IMR-90 (cell line): ENCODE measurements around the gene OTUB2. TPM values are rescaled to one million over a fixed set of nuclear protein-coding genes. Genes with fewer than 3 reads are reported as not detected.

Experiments used
- ATAC-seq: fragments of 200-7000 bp; cut with Tn5 transposase; 2 replicates; pipeline ENCODE4 v1.9.1; 2020; ENCODE audit warnings: low read depth, mild to moderate bottlenecking, moderate library complexity
- BruUV-seq: library from RNA; stranded (reverse); fragments of 400-500 nt; replicated peaks from 2 replicates; lab custom pipeline; 2021; lab: Mats Ljungman, UMichigan
- CTCF ChIA-PET: fragments of 300-600 bp; formaldehyde crosslinking; extraction: SDS; loops from one replicate; lab custom pipeline; 2021; ENCODE audit warnings: antibody characterized with exemption; lab: Yijun Ruan, JAX
- POLR2A ChIA-PET: fragments of 300-600 bp; sonication (Branson Sonifier 250); formaldehyde crosslinking; loops from one replicate; lab custom pipeline; 2022; ENCODE audit warnings: antibody characterized with exemption; ENCODE audit not compliant: unreplicated experiment; lab: Charles Lee
- DNase-seq: peaks from one replicate; pipeline ENCODE4 v3.0.0; 2013
- H2AFZ ChIP-seq: replicated peaks from 2 replicates; pipeline ENCODE3; 2013; ENCODE audit warnings: low read length, mild to moderate bottlenecking; ENCODE audit not compliant: poor library complexity
- H2AK5ac ChIP-seq: 2 replicates; pipeline ENCODE4 v1.6.1; 2013; ENCODE audit warnings: low read depth, low read length, inconsistent platforms
- H2AK9ac ChIP-seq: replicated peaks from 2 replicates; pipeline ENCODE3; 2013; ENCODE audit warnings: mild to moderate bottlenecking, low read depth, low read length, moderate library complexity; ENCODE audit not compliant: poor library complexity
- H2BK120ac ChIP-seq: 2 replicates; pipeline ENCODE4 v1.6.1; 2013; ENCODE audit warnings: low read depth, low read length, inconsistent platforms
- H2BK15ac ChIP-seq: 3 replicates; pipeline ENCODE4 v1.6.1; 2013; ENCODE audit warnings: low read depth, low read length, inconsistent platforms
- H2BK20ac ChIP-seq: 2 replicates; pipeline ENCODE4 v1.6.1; 2013; ENCODE audit warnings: low read depth, mild to moderate bottlenecking, inconsistent platforms, low read length, moderate library complexity
- H2BK5ac ChIP-seq: 2 replicates; pipeline ENCODE4 v1.6.1; 2013; ENCODE audit warnings: mild to moderate bottlenecking, low read depth, low read length, inconsistent platforms; ENCODE audit not compliant: poor library complexity, severe bottlenecking
- H3K14ac ChIP-seq: replicated peaks from 2 replicates; pipeline ENCODE4 v1.6.1; 2013; ENCODE audit warnings: low read depth, low read length, inconsistent platforms
- H3K18ac ChIP-seq: 2 replicates; pipeline ENCODE4 v1.6.1; 2013; ENCODE audit warnings: low read depth, low read length, control low read depth
- H3K23ac ChIP-seq: 2 replicates; pipeline ENCODE4 v1.6.1; 2013; ENCODE audit warnings: low read depth, low read length, inconsistent platforms
- H3K27ac ChIP-seq: 2 replicates; pipeline ENCODE4 v1.5.1; 2013; ENCODE audit warnings: mild to moderate bottlenecking, control low read depth, low read length; ENCODE audit not compliant: insufficient read depth
- H3K27me3 ChIP-seq: 2 replicates; pipeline ENCODE4 v1.6.1; 2013; ENCODE audit warnings: low read length; ENCODE audit not compliant: control insufficient read depth, insufficient read depth
- H3K36me3 ChIP-seq: 2 replicates; pipeline ENCODE4 v1.6.1; 2013; ENCODE audit warnings: low read length, mixed read lengths; ENCODE audit not compliant: control insufficient read depth, insufficient read depth
- H3K4ac ChIP-seq: 2 replicates; pipeline ENCODE4 v1.6.1; 2013; ENCODE audit warnings: low read depth, low read length, inconsistent platforms
- H3K4me1 ChIP-seq: 2 replicates; pipeline ENCODE4 v1.6.1; 2013; ENCODE audit warnings: low read length, mixed read lengths; ENCODE audit not compliant: control insufficient read depth, insufficient read depth
- H3K4me2 ChIP-seq: 2 replicates; pipeline ENCODE4 v1.6.1; 2013; ENCODE audit warnings: low read depth, mild to moderate bottlenecking, control low read depth, low read length, moderate library complexity
- H3K4me3 ChIP-seq: 2 replicates; pipeline ENCODE4 v1.5.1; 2013; ENCODE audit warnings: low read depth, mild to moderate bottlenecking, control low read depth, low read length, moderate library complexity; ENCODE audit not compliant: insufficient read depth
- H3K56ac ChIP-seq: 2 replicates; pipeline ENCODE4 v1.6.1; 2013; ENCODE audit warnings: low read length, inconsistent platforms; ENCODE audit not compliant: insufficient read depth; ENCODE audit errors: extremely low read depth
- H3K79me1 ChIP-seq, 2 experiments: 2 replicates each; pipeline ENCODE4 v1.6.1; 2013; ENCODE audit warnings: low read length in 2 of 2, inconsistent platforms in 1 of 2, low read depth in 1 of 2
- H3K9ac ChIP-seq: 2 replicates; pipeline ENCODE4 v1.6.1; 2013; ENCODE audit warnings: low read depth, low read length, control low read depth
- H3K9me1 ChIP-seq: 2 replicates; pipeline ENCODE4 v1.6.1; 2013; ENCODE audit warnings: low read length, inconsistent platforms; ENCODE audit not compliant: insufficient read depth
- H3K9me3 ChIP-seq: 2 replicates; pipeline ENCODE4 v1.6.1; 2013; ENCODE audit warnings: low read length; ENCODE audit not compliant: control insufficient read depth, insufficient read depth
- H4K20me1 ChIP-seq: 2 replicates; pipeline ENCODE4 v1.6.1; 2013; ENCODE audit warnings: low read length, inconsistent platforms; ENCODE audit not compliant: insufficient read depth
- H4K5ac ChIP-seq: 2 replicates; pipeline ENCODE4 v1.6.1; 2013; ENCODE audit warnings: mild to moderate bottlenecking, low read depth, low read length, control low read depth
- H4K8ac ChIP-seq, 2 experiments: 2 replicates each; pipeline ENCODE4 v1.6.1; 2013; ENCODE audit warnings: low read depth in 2 of 2, low read length in 2 of 2, control low read depth in 1 of 2, inconsistent platforms in 1 of 2
- H4K91ac ChIP-seq: 2 replicates; pipeline ENCODE4 v1.6.1; 2013; ENCODE audit warnings: low read depth, low read length, inconsistent platforms; ENCODE audit not compliant: insufficient read depth
- BHLHE40 ChIP-seq: fragments of 150-350 bp; IDR thresholded peaks from 2 replicates; pipeline ENCODE4 v1.6.1; 2016; ENCODE audit warnings: mild to moderate bottlenecking, low read depth, low read length
- CEBPB ChIP-seq: IDR thresholded peaks from 2 replicates; pipeline ENCODE4 v1.6.1; 2012; ENCODE audit warnings: low read depth, low read length, improper control_type of control experiment
- CHD1 ChIP-seq: IDR thresholded peaks from 2 replicates; pipeline ENCODE4 v1.6.1; 2012; ENCODE audit warnings: low read depth, low read length, improper control_type of control experiment
- FOS ChIP-seq: fragments of 150-350 bp; IDR thresholded peaks from 2 replicates; pipeline ENCODE4 v1.6.1; 2016; ENCODE audit warnings: low read depth, low read length
- MAFK ChIP-seq: IDR thresholded peaks from 2 replicates; pipeline ENCODE4 v1.6.1; 2012; ENCODE audit warnings: low read depth, low read length, improper control_type of control experiment
- MAZ ChIP-seq: IDR thresholded peaks from 2 replicates; pipeline ENCODE4 v1.6.1; 2012; ENCODE audit warnings: low read depth, mild to moderate bottlenecking, low read length, improper control_type of control experiment, moderate library complexity, borderline replicate concordance
- MXI1 ChIP-seq: IDR thresholded peaks from 2 replicates; pipeline ENCODE4 v1.6.1; 2012; ENCODE audit warnings: low read depth, mild to moderate bottlenecking, low read length, moderate library complexity, borderline replicate concordance
- NFE2L2 ChIP-seq: fragments of 150-350 bp; IDR thresholded peaks from 2 replicates; pipeline ENCODE4 v1.6.1; 2016; ENCODE audit warnings: low read depth, mild to moderate bottlenecking, low read length
- POLR2A ChIP-seq: IDR thresholded peaks from 2 replicates; pipeline ENCODE4 v1.6.1; 2012; ENCODE audit warnings: mild to moderate bottlenecking, low read depth, low read length
- RAD21 ChIP-seq: IDR thresholded peaks from 2 replicates; pipeline ENCODE4 v1.6.1; 2012; ENCODE audit warnings: low read length, improper control_type of control experiment
- RCOR1 ChIP-seq: IDR thresholded peaks from 2 replicates; pipeline ENCODE4 v1.6.1; 2012; ENCODE audit warnings: mild to moderate bottlenecking, low read length, improper control_type of control experiment; ENCODE audit not compliant: insufficient replicate concordance
- RFX5 ChIP-seq: IDR thresholded peaks from 2 replicates; pipeline ENCODE4 v1.8.0; 2012; ENCODE audit warnings: low read depth, mild to moderate bottlenecking, low read length, moderate library complexity
- SMC3 ChIP-seq: fragments of 150-350 bp; IDR thresholded peaks from 2 replicates; pipeline ENCODE4 v1.6.1; 2016; ENCODE audit warnings: low read depth, mild to moderate bottlenecking, antibody characterized with exemption, low read length, moderate library complexity
- WGBS, 2 experiments: methylation state at CpG; one replicate each; pipeline versions ENCODE4 v1.1.5 to v1.1.7; 2013; ENCODE audit warnings: missing lambda C conversion rate in 2 of 2; ENCODE audit not compliant: insufficient read length in 1 of 2; ENCODE audit errors: extremely low coverage in 2 of 2; 5-methylcytosine and 5-hydroxymethylcytosine counted together
- dilution Hi-C: fragments of 300-500 bp; cut with HindIII; formaldehyde crosslinking; loops from one replicate; pipeline ENCODE4 v1.14.3; 2018; ENCODE audit warnings: low sequenced_read_pairs; ENCODE audit not compliant: unreplicated experiment
- in situ Hi-C: fragments of 300-500 bp; cut with MboI; formaldehyde crosslinking; loops from 3 replicates; pipeline ENCODE4 v1.14.3; 2019; ENCODE audit warnings: low sequenced_read_pairs, inconsistent platforms, mixed read lengths
- intact Hi-C: fragments of 100-400 bp; cut with micrococcal nuclease; formaldehyde crosslinking; loops from 2 replicates; pipeline ENCODE4 v1.10.0; 2022
- polyA plus RNA-seq, 3 experiments: library from polyadenylated mRNA; depleted of rRNA; stranded (reverse); fragments of >200 nt; gene quantifications; 2 replicates each; pipeline ENCODE4 v1.2.3, GENCODE V29; 2012; ENCODE audit warnings: low replicate concordance in 1 of 3
- total RNA-seq: library from RNA; depleted of rRNA; stranded (reverse); fragments of >200 nt; gene quantifications from 2 replicates; pipeline ENCODE4 v1.2.3, GENCODE V29; 2012
- TF ChIP-seq, protein P1 (sequence below): conservative IDR thresholded peaks from 2 replicates; pipeline ENCODE4 v1.5.1; 2012; ENCODE audit warnings: mild to moderate bottlenecking, low read depth, low read length, improper control_type of control experiment
- TF ChIP-seq, protein P2 (sequence below): fragments of 150-350 bp; IDR thresholded peaks from 2 replicates; pipeline ENCODE4 v1.6.1; 2017; ENCODE audit warnings: mild to moderate bottlenecking, antibody characterized with exemption, low read length, low read depth
- TF ChIP-seq, protein P3 (sequence below): fragments of 150-350 bp; IDR thresholded peaks from 2 replicates; pipeline ENCODE4 v1.6.1; 2016; ENCODE audit warnings: low read depth, mild to moderate bottlenecking, low read length, moderate library complexity, borderline replicate concordance

The OTUB2 gene
- total and polyA plus RNA-seq, 2 of the 4 experiments (the other 2 are of a cell fraction), result 1.1 to 2.5 TPM

DNA sequence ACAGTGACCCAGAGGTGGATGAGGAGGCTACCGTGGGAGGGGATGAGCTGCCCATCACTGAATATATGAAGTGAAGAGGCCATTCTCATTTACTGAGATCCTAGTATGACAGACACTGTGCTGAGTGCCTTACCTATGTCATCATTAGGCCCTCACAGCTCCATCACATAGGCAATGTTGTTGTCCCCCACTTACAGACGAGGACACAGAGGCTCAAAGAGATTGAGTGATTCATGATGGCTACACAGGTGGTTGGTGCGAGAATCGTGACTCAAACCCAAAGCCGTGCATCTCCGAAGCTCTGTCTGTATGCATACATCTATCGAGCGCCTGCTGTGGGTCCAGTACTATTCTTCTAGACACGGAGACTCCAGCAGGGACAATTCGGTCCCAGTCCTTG, 34.9 kb upstream of the OTUB2 start:
- Histone ChIP-seq H3K27ac (no peak overlapping the region), H2BK5ac (no peak overlapping the region), H3K79me1 (no peaks in the 10 kb centered on the region), H4K5ac (no peak overlapping the region), H3K4ac (no peak overlapping the region; the same call in 1 of the 2 replicates), H4K20me1 (no peaks in the 10 kb centered on the region), H2BK15ac (no peak overlapping the region), H2BK120ac (no peak overlapping the region), H3K4me1 (peaks cover 13% of the 10 kb centered on the region), H3K14ac (no peak overlapping the region), H3K18ac (no peak overlapping the region), H2AK5ac (no peak overlapping the region), H2AK9ac (no peak overlapping the region), H4K8ac (no peak overlapping the region), H3K9me1 (no peaks in the 10 kb centered on the region; the same call in 1 of the 2 replicates), H3K36me3 (no peaks in the 10 kb centered on the region), H2AFZ (no peak overlapping the region), H3K23ac (no peak overlapping the region), H3K4me3 (no peak overlapping the region), H3K56ac (no peak overlapping the region), H3K9ac (no peak overlapping the region), H3K27me3 (peaks cover 5% of the 10 kb centered on the region; the same call in 1 of the 2 replicates), H3K9me3 (no peaks in the 10 kb centered on the region), H2BK20ac (no peak overlapping the region), H4K91ac (no peak overlapping the region), H3K4me2 (no peak overlapping the region)
- ChIA-PET CTCF (interaction anchor here (1.4 to 1.7 kb wide), 2 partner anchors 50 to 51 kb away, joined by 3 to 7 read pairs; no protein-coding TSS in a partner anchor), POLR2A (no interaction called here)
- in situ Hi-C loops, result no loop called here
- DNase-seq (no peak), ATAC-seq (no peak)
- dilution Hi-C loops, result no loop called here
- intact Hi-C loops, result no loop called here
- TF ChIP-seq FOS (no peak), POLR2A (no peak), MAZ (no peak), CHD1 (no peak), NFE2L2 (no peak), BHLHE40 (no peak), SMC3 (no peak), MXI1 (no peak), RAD21 (no peak), MAFK (no peak), RFX5 (no peak), CEBPB (no peak), RCOR1 (no peak)
- TF ChIP-seq, protein P1, sequence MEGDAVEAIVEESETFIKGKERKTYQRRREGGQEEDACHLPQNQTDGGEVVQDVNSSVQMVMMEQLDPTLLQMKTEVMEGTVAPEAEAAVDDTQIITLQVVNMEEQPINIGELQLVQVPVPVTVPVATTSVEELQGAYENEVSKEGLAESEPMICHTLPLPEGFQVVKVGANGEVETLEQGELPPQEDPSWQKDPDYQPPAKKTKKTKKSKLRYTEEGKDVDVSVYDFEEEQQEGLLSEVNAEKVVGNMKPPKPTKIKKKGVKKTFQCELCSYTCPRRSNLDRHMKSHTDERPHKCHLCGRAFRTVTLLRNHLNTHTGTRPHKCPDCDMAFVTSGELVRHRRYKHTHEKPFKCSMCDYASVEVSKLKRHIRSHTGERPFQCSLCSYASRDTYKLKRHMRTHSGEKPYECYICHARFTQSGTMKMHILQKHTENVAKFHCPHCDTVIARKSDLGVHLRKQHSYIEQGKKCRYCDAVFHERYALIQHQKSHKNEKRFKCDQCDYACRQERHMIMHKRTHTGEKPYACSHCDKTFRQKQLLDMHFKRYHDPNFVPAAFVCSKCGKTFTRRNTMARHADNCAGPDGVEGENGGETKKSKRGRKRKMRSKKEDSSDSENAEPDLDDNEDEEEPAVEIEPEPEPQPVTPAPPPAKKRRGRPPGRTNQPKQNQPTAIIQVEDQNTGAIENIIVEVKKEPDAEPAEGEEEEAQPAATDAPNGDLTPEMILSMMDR, result no peak
- TF ChIP-seq, protein P2, sequence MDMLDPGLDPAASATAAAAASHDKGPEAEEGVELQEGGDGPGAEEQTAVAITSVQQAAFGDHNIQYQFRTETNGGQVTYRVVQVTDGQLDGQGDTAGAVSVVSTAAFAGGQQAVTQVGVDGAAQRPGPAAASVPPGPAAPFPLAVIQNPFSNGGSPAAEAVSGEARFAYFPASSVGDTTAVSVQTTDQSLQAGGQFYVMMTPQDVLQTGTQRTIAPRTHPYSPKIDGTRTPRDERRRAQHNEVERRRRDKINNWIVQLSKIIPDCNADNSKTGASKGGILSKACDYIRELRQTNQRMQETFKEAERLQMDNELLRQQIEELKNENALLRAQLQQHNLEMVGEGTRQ, result no peak
- TF ChIP-seq, protein P3, sequence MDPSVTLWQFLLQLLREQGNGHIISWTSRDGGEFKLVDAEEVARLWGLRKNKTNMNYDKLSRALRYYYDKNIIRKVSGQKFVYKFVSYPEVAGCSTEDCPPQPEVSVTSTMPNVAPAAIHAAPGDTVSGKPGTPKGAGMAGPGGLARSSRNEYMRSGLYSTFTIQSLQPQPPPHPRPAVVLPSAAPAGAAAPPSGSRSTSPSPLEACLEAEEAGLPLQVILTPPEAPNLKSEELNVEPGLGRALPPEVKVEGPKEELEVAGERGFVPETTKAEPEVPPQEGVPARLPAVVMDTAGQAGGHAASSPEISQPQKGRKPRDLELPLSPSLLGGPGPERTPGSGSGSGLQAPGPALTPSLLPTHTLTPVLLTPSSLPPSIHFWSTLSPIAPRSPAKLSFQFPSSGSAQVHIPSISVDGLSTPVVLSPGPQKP, result no peak
- BruUV-seq, result no TSS peak
- WGBS, 2 experiments, result 77% methylated on average over 9 of the region's 10 CpGs; no CpG with 5 or more reads in 1 of the 2 experiments
